MCF 10A (cell line): ENCODE data around the gene CCDC92B. TPM values are rescaled to one million over a fixed set of nuclear protein-coding genes. Genes with fewer than 3 reads are reported as not detected.
A peak's percentile ranks its signal among the peaks of the same experiment; 100 is the strongest.

Experiments
- BruUV-seq: library from RNA; stranded (reverse); fragments of 400-500 nt; replicated peaks from 2 replicates; lab custom pipeline; 2021; lab: Mats Ljungman, UMichigan
- CTCF ChIA-PET: fragments of 300-600 bp; sonication (Branson Sonifier 250); formaldehyde crosslinking; extraction: SDS; loops from one replicate; lab custom pipeline; 2021; ENCODE audit warnings: antibody characterized with exemption, inconsistent platforms; lab: Yijun Ruan, JAX
- POLR2A ChIA-PET: fragments of 300-600, 350-650 bp; sonication (Branson Sonifier 250); formaldehyde crosslinking; extraction: SDS; loops from one replicate; lab custom pipeline; 2020; ENCODE audit warnings: antibody characterized with exemption, inconsistent platforms; lab: Yijun Ruan, JAX
- DNase-seq: peaks from one replicate; pipeline ENCODE4 v3.0.0-alpha.2; 2018; ENCODE audit not compliant: unreplicated experiment
- H3K27ac Mint-ChIP-seq: one replicate; pipeline ENCODE4 v1.8.0; 2022; ENCODE audit warnings: mild to moderate bottlenecking, low read depth, mixed read lengths; ENCODE audit not compliant: unreplicated experiment
- H3K27me3 Mint-ChIP-seq: one replicate; pipeline ENCODE4 v1.8.0; 2022; ENCODE audit warnings: mixed read lengths; ENCODE audit not compliant: insufficient read depth, unreplicated experiment
- H3K36me3 Mint-ChIP-seq: one replicate; pipeline ENCODE4 v1.8.0; 2022; ENCODE audit warnings: mild to moderate bottlenecking, moderate library complexity, mixed read lengths; ENCODE audit not compliant: insufficient read depth, unreplicated experiment
- H3K4me1 Mint-ChIP-seq: one replicate; pipeline ENCODE4 v1.8.0; 2022; ENCODE audit warnings: mixed read lengths; ENCODE audit not compliant: insufficient read depth, unreplicated experiment
- H3K4me3 Mint-ChIP-seq: one replicate; pipeline ENCODE4 v1.8.0; 2022; ENCODE audit warnings: mild to moderate bottlenecking, moderate library complexity, mixed read lengths; ENCODE audit not compliant: unreplicated experiment
- H3K9me3 Mint-ChIP-seq: one replicate; pipeline ENCODE4 v1.8.0; 2022; ENCODE audit warnings: mixed read lengths; ENCODE audit not compliant: unreplicated experiment
- CTCF ChIP-seq: fragments of 200-600 bp; IDR thresholded peaks from one replicate; pipeline ENCODE4 v1.8.0; 2022; ENCODE audit warnings: antibody characterized with exemption, mild to moderate bottlenecking; ENCODE audit not compliant: unreplicated experiment
- intact Hi-C: fragments of 100-400 bp; cut with micrococcal nuclease; formaldehyde crosslinking; loops from 2 replicates; pipeline ENCODE4 v1.14.1; 2022
- total RNA-seq: library from RNA; stranded (reverse); gene quantifications from 2 replicates; pipeline ENCODE4 v1.2.3, GENCODE V29; 2022

CCDC92B gene
- total RNA-seq, 1 experiment from 2014 or later = not detected

DNA sequence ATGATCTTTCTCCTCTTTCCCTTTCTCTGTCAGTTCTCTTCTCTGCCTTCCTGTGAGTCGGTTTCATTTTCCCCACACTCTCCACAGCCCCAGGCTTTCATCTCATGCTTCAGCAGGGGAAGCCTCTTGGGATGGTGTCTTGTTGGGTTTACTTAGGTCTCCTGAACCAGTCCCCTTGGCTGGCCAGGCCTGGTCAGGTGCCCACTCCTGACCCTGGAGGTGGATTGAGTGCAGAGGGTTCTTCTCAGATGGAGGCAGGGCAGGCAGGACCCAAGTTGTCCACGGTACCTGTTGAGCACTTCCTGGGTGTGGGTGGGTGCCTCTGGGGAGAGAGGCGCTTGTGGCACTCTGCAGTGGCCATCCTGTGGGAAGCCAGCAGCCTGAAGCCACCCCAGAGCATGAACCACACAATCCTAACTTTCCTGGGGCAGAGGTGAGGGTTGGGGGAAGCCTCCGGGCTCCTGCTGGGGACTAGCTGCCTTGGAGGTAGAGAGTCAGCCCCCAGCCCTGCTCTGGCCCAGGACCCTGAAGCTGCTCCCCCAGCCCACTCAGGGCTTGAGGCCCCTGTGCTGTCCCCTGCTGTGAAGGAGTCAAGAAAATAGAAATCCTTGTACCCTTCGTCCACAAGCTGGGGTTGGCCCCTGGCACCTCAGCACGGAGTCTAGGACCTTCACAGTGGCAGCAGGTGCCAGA lies 44.8 kb upstream of the CCDC92B start:
- intact Hi-C loops = no loop called here
- H3K4me3 Mint-ChIP-seq = no peak overlapping the region
- CTCF ChIA-PET = no interaction called here
- no peaks in the 10 kb centered on the region for H3K4me1 Mint-ChIP-seq
- BruUV-seq = no TSS peak
- POLR2A ChIA-PET = interaction anchor here (0.6 kb wide), 1 partner anchor 68 kb away, joined by 4 read pairs; no protein-coding TSS in a partner anchor
- H3K27me3 Mint-ChIP-seq = peaks cover 26% of the 10 kb centered on the region
- no peaks in the 10 kb centered on the region for H3K36me3 Mint-ChIP-seq
- TF ChIP-seq CTCF = no peak
- no peak overlapping the region for H3K27ac Mint-ChIP-seq
- no peaks in the 10 kb centered on the region for H3K9me3 Mint-ChIP-seq
- no peak for DNase-seq

GRCh38 chr17:2792366-2793169 lies 43.1 kb upstream of the CCDC92B start:
- ChIA-PET POLR2A (interaction anchor here (0.7 kb wide), 1 partner anchor 412 kb away, joined by 5 read pairs; no protein-coding TSS in a partner anchor), CTCF (no interaction called here)
- BruUV-seq = no TSS peak
- intact Hi-C loops = no loop called here
- Mint-ChIP-seq H3K9me3 (no peaks in the 10 kb centered on the region), H3K27ac (no peak overlapping the region), H3K4me1 (no peaks in the 10 kb centered on the region), H3K27me3 (peaks cover 14% of the 10 kb centered on the region), H3K4me3 (no peak overlapping the region), H3K36me3 (no peaks in the 10 kb centered on the region)
- no peak for TF ChIP-seq CTCF
- DNase-seq = no peak

- Mint-ChIP-seq H3K27me3 (no peaks in the 10 kb centered on the region), H3K36me3 (no peaks in the 10 kb centered on the region), H3K27ac (no peak overlapping the region), H3K9me3 (no peaks in the 10 kb centered on the region), H3K4me3 (no peak overlapping the region), H3K4me1 (no peaks in the 10 kb centered on the region)
- no peak for TF ChIP-seq CTCF
- CTCF ChIA-PET = interaction anchor here (0.6 to 1.1 kb wide), 5 partner anchors 19 to 301 kb away, joined by 3 read pairs; no protein-coding TSS in a partner anchor
- intact Hi-C loops = no loop called here
- BruUV-seq = no TSS peak
- POLR2A ChIA-PET = interaction anchor here (1.0 kb wide), 1 partner anchor 37 kb away, joined by 3 read pairs; no protein-coding TSS in a partner anchor
- DNase-seq = peak; percentile 13
Observed at GRCh38 chr17:2789700-2790099, 40.2 kb upstream of the CCDC92B start.
